ENCODE data around the gene BASP1.

The BASP1 gene, protein sequence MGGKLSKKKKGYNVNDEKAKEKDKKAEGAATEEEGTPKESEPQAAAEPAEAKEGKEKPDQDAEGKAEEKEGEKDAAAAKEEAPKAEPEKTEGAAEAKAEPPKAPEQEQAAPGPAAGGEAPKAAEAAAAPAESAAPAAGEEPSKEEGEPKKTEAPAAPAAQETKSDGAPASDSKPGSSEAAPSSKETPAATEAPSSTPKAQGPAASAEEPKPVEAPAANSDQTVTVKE

DNA sequence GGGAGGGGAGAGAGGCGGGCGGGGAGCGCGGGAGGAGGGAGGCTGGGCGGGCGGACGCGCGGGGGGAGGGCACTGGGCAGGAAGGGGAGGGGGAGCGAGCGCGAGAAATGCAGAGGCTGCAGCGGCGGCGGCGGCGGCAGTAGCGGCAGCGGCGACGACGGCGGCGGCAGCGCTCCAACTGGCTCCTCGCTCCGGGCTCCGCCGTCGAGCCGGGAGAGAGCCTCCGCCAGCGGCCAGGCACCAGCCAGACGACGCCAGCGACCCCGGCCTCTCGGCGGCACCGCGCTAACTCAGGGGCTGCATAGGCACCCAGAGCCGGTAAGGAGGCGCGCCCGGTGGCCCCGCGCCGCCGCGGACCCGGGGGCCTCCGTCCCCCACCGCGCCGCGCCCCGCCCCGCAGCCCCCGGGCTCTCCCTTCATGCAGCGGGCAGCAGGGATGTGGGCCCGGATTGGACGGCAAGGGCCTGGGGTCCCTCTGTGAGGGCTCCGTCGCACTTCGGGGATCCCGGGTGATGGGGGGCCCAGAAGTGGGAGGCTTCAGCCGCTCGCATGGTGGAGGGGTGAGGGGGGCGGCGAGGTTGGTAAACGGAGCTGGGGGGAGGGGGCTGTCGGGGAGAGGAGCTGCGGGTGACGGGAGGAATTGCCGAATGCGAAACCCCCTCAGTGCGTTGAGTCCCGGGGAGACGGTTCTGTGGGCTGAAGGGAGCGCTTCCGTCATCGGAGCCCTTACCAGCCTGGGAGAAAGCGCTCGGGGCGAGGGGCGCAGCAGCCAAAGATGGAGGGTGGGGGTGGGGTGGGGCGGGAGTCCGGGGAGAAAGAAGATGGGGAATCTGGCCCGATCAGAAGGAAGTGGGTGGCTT is at the start of gene BASP1:
Gene BASP1, plus strand, starts transcription at position 139 of the 860 bp plus-strand sequence. CDS start 57,586 bp downstream, outside the sequence.
- peaks cover 2 to 12% of the 10 kb centered on the region in 2 donors for H3K4me1 ChIP-seq (ENCODE audit: control insufficient read depth in 2 of 2, insufficient read depth in 2 of 2, low read length in 2 of 2)
- peaks cover 3 to 8% of the 10 kb centered on the region in 2 donors for H3K27me3 ChIP-seq (ENCODE audit: control insufficient read depth in 2 of 2, insufficient read depth in 2 of 2, low read length in 2 of 2)
- peak within 1 kb of the TSS; percentile 64 to 69 for H3K9ac ChIP-seq (ENCODE audit: low read depth in 1 of 2, low read length in 2 of 2)
- H3K4me3 ChIP-seq (ENCODE audit: low read length in 2 of 2): peak within 1 kb of the TSS; percentile 69 to 80
- peak within 1 kb of the TSS; percentile 22 to 66 for H3K27ac ChIP-seq (ENCODE audit: low read depth in 2 of 2, low read length in 2 of 2)
- H3K36me3 ChIP-seq (ENCODE audit: control insufficient read depth in 2 of 2, insufficient read depth in 2 of 2, low read length in 2 of 2): no peaks in the 10 kb centered on the region
- no peaks in the 10 kb centered on the region for H3K9me3 ChIP-seq (ENCODE audit: control insufficient read depth in 2 of 2, low read length in 2 of 2)

- H3K4me3 ChIP-seq (ENCODE audit: low read length in 2 of 2): no peak overlapping the region
- H3K27ac ChIP-seq (ENCODE audit: low read depth in 2 of 2, low read length in 2 of 2): no peak overlapping the region
- no peak overlapping the region for H3K9ac ChIP-seq (ENCODE audit: low read depth in 1 of 2, low read length in 2 of 2)
- no peaks in the 10 kb centered on the region for H3K9me3 ChIP-seq (ENCODE audit: control insufficient read depth in 2 of 2, low read length in 2 of 2)
- H3K4me1 ChIP-seq (ENCODE audit: control insufficient read depth in 2 of 2, insufficient read depth in 2 of 2, low read length in 2 of 2): peaks cover 0 to 2% of the 10 kb centered on the region in 2 donors
- no peaks in the 10 kb centered on the region for H3K36me3 ChIP-seq (ENCODE audit: control insufficient read depth in 2 of 2, insufficient read depth in 2 of 2, low read length in 2 of 2)
- no peaks in the 10 kb centered on the region for H3K27me3 ChIP-seq (ENCODE audit: control insufficient read depth in 2 of 2, insufficient read depth in 2 of 2, low read length in 2 of 2)
These were observed 47.9 kb upstream of the BASP1 start for GRCh38 chr5:17169507-17169906.

DNA sequence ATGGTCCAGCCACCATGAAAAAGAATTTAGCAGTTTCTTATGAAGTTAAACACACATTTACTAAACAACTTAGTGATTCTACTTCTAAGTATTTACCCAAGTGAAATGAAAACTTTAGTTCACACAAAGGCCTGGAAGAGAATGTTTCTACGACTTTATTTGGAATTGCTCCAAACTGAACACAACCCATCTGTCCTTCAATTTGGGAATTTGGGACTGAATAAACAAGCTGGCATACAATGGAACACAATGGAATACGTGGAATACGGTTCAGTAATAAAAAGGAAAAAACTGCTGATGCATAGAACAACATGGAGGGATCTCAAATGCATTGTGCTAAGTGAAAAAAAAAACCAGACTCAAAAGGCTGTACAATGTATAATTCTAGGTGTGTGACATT is 44.6 kb upstream of the BASP1 start:
- Histone ChIP-seq H3K36me3 (ENCODE audit: control insufficient read depth in 2 of 2, insufficient read depth in 2 of 2, low read length in 2 of 2) (no peaks in the 10 kb centered on the region), H3K27me3 (ENCODE audit: control insufficient read depth in 2 of 2, insufficient read depth in 2 of 2, low read length in 2 of 2) (no peaks in the 10 kb centered on the region), H3K9ac (ENCODE audit: low read depth in 1 of 2, low read length in 2 of 2) (no peak overlapping the region), H3K27ac (ENCODE audit: low read depth in 2 of 2, low read length in 2 of 2) (no peak overlapping the region), H3K9me3 (ENCODE audit: control insufficient read depth in 2 of 2, low read length in 2 of 2) (no peaks in the 10 kb centered on the region), H3K4me3 (ENCODE audit: low read length in 2 of 2) (no peak overlapping the region), H3K4me1 (ENCODE audit: control insufficient read depth in 2 of 2, insufficient read depth in 2 of 2, low read length in 2 of 2) (peaks cover 0 to 2% of the 10 kb centered on the region in 2 donors)

DNA sequence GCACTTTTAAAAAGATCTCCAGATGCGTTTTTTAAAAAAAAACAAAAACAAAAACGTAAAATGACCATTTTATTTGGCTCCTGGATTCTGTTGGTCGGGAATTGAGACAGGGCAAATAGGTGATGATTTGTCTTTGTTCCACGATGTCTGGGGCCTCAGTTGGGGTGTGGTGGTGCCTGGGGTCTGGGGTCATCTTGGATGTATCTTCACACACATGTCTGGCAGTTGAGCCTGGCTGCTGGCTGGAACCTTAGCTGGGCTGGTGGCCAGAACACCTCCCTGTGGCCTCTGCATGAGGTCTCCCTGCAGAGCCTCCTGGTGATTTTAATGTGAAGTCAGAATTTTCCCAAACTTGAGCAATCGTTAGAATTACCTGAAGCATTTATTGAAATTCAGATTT is 42.5 kb upstream of the BASP1 start:
- H3K27me3 ChIP-seq (ENCODE audit: control insufficient read depth in 2 of 2, insufficient read depth in 2 of 2, low read length in 2 of 2): no peaks in the 10 kb centered on the region
- no peak overlapping the region for H3K9ac ChIP-seq (ENCODE audit: low read depth in 1 of 2, low read length in 2 of 2)
- H3K9me3 ChIP-seq (ENCODE audit: control insufficient read depth in 2 of 2, low read length in 2 of 2): no peaks in the 10 kb centered on the region
- no peaks in the 10 kb centered on the region for H3K36me3 ChIP-seq (ENCODE audit: control insufficient read depth in 2 of 2, insufficient read depth in 2 of 2, low read length in 2 of 2)
- H3K27ac ChIP-seq (ENCODE audit: low read depth in 2 of 2, low read length in 2 of 2): no peak overlapping the region
- H3K4me1 ChIP-seq (ENCODE audit: control insufficient read depth in 2 of 2, insufficient read depth in 2 of 2, low read length in 2 of 2): peaks cover 0 to 2% of the 10 kb centered on the region in 2 donors
- H3K4me3 ChIP-seq (ENCODE audit: low read length in 2 of 2): no peak overlapping the region

GRCh38 chr5:17177501-17178372 is 39.7 kb upstream of the BASP1 start:
- H3K4me3 ChIP-seq (ENCODE audit: low read length in 2 of 2): no peak overlapping the region
- H3K27ac ChIP-seq (ENCODE audit: low read depth in 2 of 2, low read length in 2 of 2): no peak overlapping the region
- no peaks in the 10 kb centered on the region for H3K36me3 ChIP-seq (ENCODE audit: control insufficient read depth in 2 of 2, insufficient read depth in 2 of 2, low read length in 2 of 2)
- H3K9ac ChIP-seq (ENCODE audit: low read depth in 1 of 2, low read length in 2 of 2): no peak overlapping the region
- H3K9me3 ChIP-seq (ENCODE audit: control insufficient read depth in 2 of 2, low read length in 2 of 2): no peaks in the 10 kb centered on the region
- H3K4me1 ChIP-seq (ENCODE audit: control insufficient read depth in 2 of 2, insufficient read depth in 2 of 2, low read length in 2 of 2): no peaks in the 10 kb centered on the region
- no peaks in the 10 kb centered on the region for H3K27me3 ChIP-seq (ENCODE audit: control insufficient read depth in 2 of 2, insufficient read depth in 2 of 2, low read length in 2 of 2)

DNA sequence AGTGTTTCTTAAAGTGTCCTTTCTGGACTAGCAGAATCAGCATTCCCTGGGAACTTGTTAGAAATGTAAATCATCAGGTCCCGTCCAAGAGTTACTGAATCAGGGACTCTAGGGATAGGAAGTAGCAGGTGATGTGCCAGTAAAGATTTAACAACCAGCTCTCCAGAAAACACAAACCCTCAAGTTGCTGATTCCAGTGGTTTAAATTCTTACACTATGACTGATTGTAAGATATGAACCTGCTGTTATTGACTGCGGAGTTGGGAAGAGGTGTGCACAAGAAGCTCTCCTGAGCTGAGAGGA is 39.1 kb upstream of the BASP1 start:
- H3K4me3 ChIP-seq (ENCODE audit: low read length in 2 of 2): no peak overlapping the region
- H3K36me3 ChIP-seq (ENCODE audit: control insufficient read depth in 2 of 2, insufficient read depth in 2 of 2, low read length in 2 of 2): no peaks in the 10 kb centered on the region
- H3K9me3 ChIP-seq (ENCODE audit: control insufficient read depth in 2 of 2, low read length in 2 of 2): no peaks in the 10 kb centered on the region
- no peak overlapping the region for H3K9ac ChIP-seq (ENCODE audit: low read depth in 1 of 2, low read length in 2 of 2)
- no peak overlapping the region for H3K27ac ChIP-seq (ENCODE audit: low read depth in 2 of 2, low read length in 2 of 2)
- H3K4me1 ChIP-seq (ENCODE audit: control insufficient read depth in 2 of 2, insufficient read depth in 2 of 2, low read length in 2 of 2): no peaks in the 10 kb centered on the region
- no peaks in the 10 kb centered on the region for H3K27me3 ChIP-seq (ENCODE audit: control insufficient read depth in 2 of 2, insufficient read depth in 2 of 2, low read length in 2 of 2)

- no peaks in the 10 kb centered on the region for H3K4me1 ChIP-seq (ENCODE audit: control insufficient read depth in 2 of 2, insufficient read depth in 2 of 2, low read length in 2 of 2)
- no peak overlapping the region for H3K4me3 ChIP-seq (ENCODE audit: low read length in 2 of 2)
- no peaks in the 10 kb centered on the region for H3K9me3 ChIP-seq (ENCODE audit: control insufficient read depth in 2 of 2, low read length in 2 of 2)
- no peak overlapping the region for H3K27ac ChIP-seq (ENCODE audit: low read depth in 2 of 2, low read length in 2 of 2)
- no peaks in the 10 kb centered on the region for H3K36me3 ChIP-seq (ENCODE audit: control insufficient read depth in 2 of 2, insufficient read depth in 2 of 2, low read length in 2 of 2)
- H3K9ac ChIP-seq (ENCODE audit: low read depth in 1 of 2, low read length in 2 of 2): no peak overlapping the region
- H3K27me3 ChIP-seq (ENCODE audit: control insufficient read depth in 2 of 2, insufficient read depth in 2 of 2, low read length in 2 of 2): no peaks in the 10 kb centered on the region
These were observed 37.0 kb upstream of the BASP1 start for GRCh38 chr5:17180330-17180843.

DNA sequence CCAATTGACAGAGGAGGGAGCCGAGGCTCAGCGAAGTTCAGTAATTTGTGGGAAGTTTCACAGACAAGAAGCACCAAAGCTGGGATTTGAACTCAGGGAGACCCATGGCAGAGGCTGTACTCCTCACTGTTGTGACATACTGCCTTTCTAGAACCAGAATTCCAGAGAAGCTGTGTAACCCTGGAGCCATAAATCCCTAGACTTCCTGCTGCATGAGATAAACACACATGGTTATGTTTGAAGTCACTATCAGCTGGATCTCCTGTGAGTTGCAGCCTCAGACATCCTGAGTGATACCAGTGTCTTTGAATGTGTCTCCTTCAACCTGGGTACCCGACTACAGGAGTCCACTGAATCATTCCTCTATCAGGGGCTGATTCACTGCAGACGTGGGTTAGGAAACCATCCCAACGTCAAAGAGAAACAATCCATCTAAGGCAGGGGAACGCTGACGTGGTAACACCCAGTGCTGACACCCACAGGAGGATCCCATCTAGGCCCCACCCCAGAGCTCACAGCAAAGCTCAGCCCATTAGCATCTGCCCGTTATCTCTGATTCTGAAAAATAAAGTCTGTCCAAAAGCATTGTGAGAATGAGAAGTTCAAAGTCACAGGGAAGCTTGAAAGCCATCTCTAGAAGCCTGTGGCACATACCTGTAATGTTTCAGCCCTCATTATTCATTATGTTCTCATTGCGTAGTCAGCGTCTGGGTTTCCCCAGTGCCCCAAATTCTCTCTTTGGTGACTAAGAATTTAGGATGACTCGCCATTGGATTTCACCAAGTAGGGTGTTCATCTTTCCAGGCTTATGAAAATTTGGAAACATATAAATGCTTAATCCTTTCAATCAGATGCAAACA is 36.3 kb upstream of the BASP1 start:
- Histone ChIP-seq H3K9me3 (ENCODE audit: control insufficient read depth in 2 of 2, low read length in 2 of 2) (no peaks in the 10 kb centered on the region), H3K36me3 (ENCODE audit: control insufficient read depth in 2 of 2, insufficient read depth in 2 of 2, low read length in 2 of 2) (no peaks in the 10 kb centered on the region), H3K9ac (ENCODE audit: low read depth in 1 of 2, low read length in 2 of 2) (no peak overlapping the region), H3K27me3 (ENCODE audit: control insufficient read depth in 2 of 2, insufficient read depth in 2 of 2, low read length in 2 of 2) (no peaks in the 10 kb centered on the region), H3K4me3 (ENCODE audit: low read length in 2 of 2) (no peak overlapping the region), H3K27ac (ENCODE audit: low read depth in 2 of 2, low read length in 2 of 2) (no peak overlapping the region), H3K4me1 (ENCODE audit: control insufficient read depth in 2 of 2, insufficient read depth in 2 of 2, low read length in 2 of 2) (no peaks in the 10 kb centered on the region)

DNA sequence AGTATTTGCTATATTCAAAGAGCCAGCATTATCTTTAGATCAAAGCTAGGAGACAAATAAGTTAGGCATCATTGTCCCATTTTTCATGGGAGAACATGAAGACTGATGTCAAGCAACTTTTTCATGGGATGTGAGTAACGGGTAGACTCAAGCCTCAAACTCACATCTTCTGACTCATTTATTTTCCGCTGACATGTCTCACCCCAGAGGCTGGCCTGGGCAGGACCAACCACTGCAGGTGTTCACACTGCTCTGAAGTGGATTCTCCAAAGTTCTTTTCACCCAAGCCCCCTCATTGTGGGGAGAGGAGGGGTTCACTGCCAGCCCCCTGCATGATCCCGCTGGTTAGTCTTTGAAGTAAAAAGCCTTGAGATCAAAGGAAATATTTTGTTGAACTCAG is 34.9 kb upstream of the BASP1 start:
- no peak overlapping the region for H3K4me3 ChIP-seq (ENCODE audit: low read length in 2 of 2)
- H3K9ac ChIP-seq (ENCODE audit: low read depth in 1 of 2, low read length in 2 of 2): no peak overlapping the region
- no peaks in the 10 kb centered on the region for H3K9me3 ChIP-seq (ENCODE audit: control insufficient read depth in 2 of 2, low read length in 2 of 2)
- H3K27ac ChIP-seq (ENCODE audit: low read depth in 2 of 2, low read length in 2 of 2): no peak overlapping the region
- H3K36me3 ChIP-seq (ENCODE audit: control insufficient read depth in 2 of 2, insufficient read depth in 2 of 2, low read length in 2 of 2): no peaks in the 10 kb centered on the region
- no peaks in the 10 kb centered on the region for H3K4me1 ChIP-seq (ENCODE audit: control insufficient read depth in 2 of 2, insufficient read depth in 2 of 2, low read length in 2 of 2)
- H3K27me3 ChIP-seq (ENCODE audit: control insufficient read depth in 2 of 2, insufficient read depth in 2 of 2, low read length in 2 of 2): no peaks in the 10 kb centered on the region

All from mucosa of rectum (tissue), 2 donors.